IMR-90 (cell line): Measurements from ENCODE around the gene PDIA4. TPM values are rescaled to one million over a fixed set of nuclear protein-coding genes. Genes with fewer than 3 reads are reported as not detected.

Experiments used
- ATAC-seq: fragments of 200-7000 bp; cut with Tn5 transposase; 2 replicates; pipeline ENCODE4 v1.9.1; 2020; ENCODE audit warnings: low read depth, mild to moderate bottlenecking, moderate library complexity
- BruUV-seq: library from RNA; stranded (reverse); fragments of 400-500 nt; replicated peaks from 2 replicates; lab custom pipeline; 2021; lab: Mats Ljungman, UMichigan
- CTCF ChIA-PET: fragments of 300-600 bp; formaldehyde crosslinking; extraction: SDS; loops from one replicate; lab custom pipeline; 2021; ENCODE audit warnings: antibody characterized with exemption; lab: Yijun Ruan, JAX
- POLR2A ChIA-PET: fragments of 300-600 bp; sonication (Branson Sonifier 250); formaldehyde crosslinking; loops from one replicate; lab custom pipeline; 2022; ENCODE audit warnings: antibody characterized with exemption; ENCODE audit not compliant: unreplicated experiment; lab: Charles Lee
- DNase-seq: peaks from one replicate; pipeline ENCODE4 v3.0.0; 2013
- H2AFZ ChIP-seq: replicated peaks from 2 replicates; pipeline ENCODE3; 2013; ENCODE audit warnings: low read length, mild to moderate bottlenecking; ENCODE audit not compliant: poor library complexity
- H2AK5ac ChIP-seq: 2 replicates; pipeline ENCODE4 v1.6.1; 2013; ENCODE audit warnings: low read depth, low read length, inconsistent platforms
- H2AK9ac ChIP-seq: replicated peaks from 2 replicates; pipeline ENCODE3; 2013; ENCODE audit warnings: mild to moderate bottlenecking, low read depth, low read length, moderate library complexity; ENCODE audit not compliant: poor library complexity
- H2BK120ac ChIP-seq: 2 replicates; pipeline ENCODE4 v1.6.1; 2013; ENCODE audit warnings: low read depth, low read length, inconsistent platforms
- H2BK15ac ChIP-seq: 3 replicates; pipeline ENCODE4 v1.6.1; 2013; ENCODE audit warnings: low read depth, low read length, inconsistent platforms
- H2BK20ac ChIP-seq: 2 replicates; pipeline ENCODE4 v1.6.1; 2013; ENCODE audit warnings: low read depth, mild to moderate bottlenecking, inconsistent platforms, low read length, moderate library complexity
- H2BK5ac ChIP-seq: 2 replicates; pipeline ENCODE4 v1.6.1; 2013; ENCODE audit warnings: mild to moderate bottlenecking, low read depth, low read length, inconsistent platforms; ENCODE audit not compliant: poor library complexity, severe bottlenecking
- H3K14ac ChIP-seq: replicated peaks from 2 replicates; pipeline ENCODE4 v1.6.1; 2013; ENCODE audit warnings: low read depth, low read length, inconsistent platforms
- H3K18ac ChIP-seq: 2 replicates; pipeline ENCODE4 v1.6.1; 2013; ENCODE audit warnings: low read depth, low read length, control low read depth
- H3K23ac ChIP-seq: 2 replicates; pipeline ENCODE4 v1.6.1; 2013; ENCODE audit warnings: low read depth, low read length, inconsistent platforms
- H3K27ac ChIP-seq: 2 replicates; pipeline ENCODE4 v1.5.1; 2013; ENCODE audit warnings: mild to moderate bottlenecking, control low read depth, low read length; ENCODE audit not compliant: insufficient read depth
- H3K27me3 ChIP-seq: 2 replicates; pipeline ENCODE4 v1.6.1; 2013; ENCODE audit warnings: low read length; ENCODE audit not compliant: control insufficient read depth, insufficient read depth
- H3K36me3 ChIP-seq: 2 replicates; pipeline ENCODE4 v1.6.1; 2013; ENCODE audit warnings: low read length, mixed read lengths; ENCODE audit not compliant: control insufficient read depth, insufficient read depth
- H3K4ac ChIP-seq: 2 replicates; pipeline ENCODE4 v1.6.1; 2013; ENCODE audit warnings: low read depth, low read length, inconsistent platforms
- H3K4me1 ChIP-seq: 2 replicates; pipeline ENCODE4 v1.6.1; 2013; ENCODE audit warnings: low read length, mixed read lengths; ENCODE audit not compliant: control insufficient read depth, insufficient read depth
- H3K4me2 ChIP-seq: 2 replicates; pipeline ENCODE4 v1.6.1; 2013; ENCODE audit warnings: low read depth, mild to moderate bottlenecking, control low read depth, low read length, moderate library complexity
- H3K4me3 ChIP-seq: 2 replicates; pipeline ENCODE4 v1.5.1; 2013; ENCODE audit warnings: low read depth, mild to moderate bottlenecking, control low read depth, low read length, moderate library complexity; ENCODE audit not compliant: insufficient read depth
- H3K56ac ChIP-seq: 2 replicates; pipeline ENCODE4 v1.6.1; 2013; ENCODE audit warnings: low read length, inconsistent platforms; ENCODE audit not compliant: insufficient read depth; ENCODE audit errors: extremely low read depth
- H3K79me1 ChIP-seq, 2 experiments: 2 replicates each; pipeline ENCODE4 v1.6.1; 2013; ENCODE audit warnings: low read length in 2 of 2, inconsistent platforms in 1 of 2, low read depth in 1 of 2
- H3K9ac ChIP-seq: 2 replicates; pipeline ENCODE4 v1.6.1; 2013; ENCODE audit warnings: low read depth, low read length, control low read depth
- H3K9me1 ChIP-seq: 2 replicates; pipeline ENCODE4 v1.6.1; 2013; ENCODE audit warnings: low read length, inconsistent platforms; ENCODE audit not compliant: insufficient read depth
- H3K9me3 ChIP-seq: 2 replicates; pipeline ENCODE4 v1.6.1; 2013; ENCODE audit warnings: low read length; ENCODE audit not compliant: control insufficient read depth, insufficient read depth
- H4K20me1 ChIP-seq: 2 replicates; pipeline ENCODE4 v1.6.1; 2013; ENCODE audit warnings: low read length, inconsistent platforms; ENCODE audit not compliant: insufficient read depth
- H4K5ac ChIP-seq: 2 replicates; pipeline ENCODE4 v1.6.1; 2013; ENCODE audit warnings: mild to moderate bottlenecking, low read depth, low read length, control low read depth
- H4K8ac ChIP-seq, 2 experiments: 2 replicates each; pipeline ENCODE4 v1.6.1; 2013; ENCODE audit warnings: low read depth in 2 of 2, low read length in 2 of 2, control low read depth in 1 of 2, inconsistent platforms in 1 of 2
- H4K91ac ChIP-seq: 2 replicates; pipeline ENCODE4 v1.6.1; 2013; ENCODE audit warnings: low read depth, low read length, inconsistent platforms; ENCODE audit not compliant: insufficient read depth
- BHLHE40 ChIP-seq: fragments of 150-350 bp; IDR thresholded peaks from 2 replicates; pipeline ENCODE4 v1.6.1; 2016; ENCODE audit warnings: mild to moderate bottlenecking, low read depth, low read length
- CEBPB ChIP-seq: IDR thresholded peaks from 2 replicates; pipeline ENCODE4 v1.6.1; 2012; ENCODE audit warnings: low read depth, low read length, improper control_type of control experiment
- CHD1 ChIP-seq: IDR thresholded peaks from 2 replicates; pipeline ENCODE4 v1.6.1; 2012; ENCODE audit warnings: low read depth, low read length, improper control_type of control experiment
- CTCF ChIP-seq: conservative IDR thresholded peaks from 2 replicates; pipeline ENCODE4 v1.5.1; 2012; ENCODE audit warnings: mild to moderate bottlenecking, low read depth, low read length, improper control_type of control experiment
- MAFK ChIP-seq: IDR thresholded peaks from 2 replicates; pipeline ENCODE4 v1.6.1; 2012; ENCODE audit warnings: low read depth, low read length, improper control_type of control experiment
- MAZ ChIP-seq: IDR thresholded peaks from 2 replicates; pipeline ENCODE4 v1.6.1; 2012; ENCODE audit warnings: low read depth, mild to moderate bottlenecking, low read length, improper control_type of control experiment, moderate library complexity, borderline replicate concordance
- MXI1 ChIP-seq: IDR thresholded peaks from 2 replicates; pipeline ENCODE4 v1.6.1; 2012; ENCODE audit warnings: low read depth, mild to moderate bottlenecking, low read length, moderate library complexity, borderline replicate concordance
- NFE2L2 ChIP-seq: fragments of 150-350 bp; IDR thresholded peaks from 2 replicates; pipeline ENCODE4 v1.6.1; 2016; ENCODE audit warnings: low read depth, mild to moderate bottlenecking, low read length
- POLR2A ChIP-seq: IDR thresholded peaks from 2 replicates; pipeline ENCODE4 v1.6.1; 2012; ENCODE audit warnings: mild to moderate bottlenecking, low read depth, low read length
- RAD21 ChIP-seq: IDR thresholded peaks from 2 replicates; pipeline ENCODE4 v1.6.1; 2012; ENCODE audit warnings: low read length, improper control_type of control experiment
- RCOR1 ChIP-seq: IDR thresholded peaks from 2 replicates; pipeline ENCODE4 v1.6.1; 2012; ENCODE audit warnings: mild to moderate bottlenecking, low read length, improper control_type of control experiment; ENCODE audit not compliant: insufficient replicate concordance
- RFX5 ChIP-seq: IDR thresholded peaks from 2 replicates; pipeline ENCODE4 v1.8.0; 2012; ENCODE audit warnings: low read depth, mild to moderate bottlenecking, low read length, moderate library complexity
- WGBS, 2 experiments: methylation state at CpG; one replicate each; pipeline versions ENCODE4 v1.1.5 to v1.1.7; 2013; ENCODE audit warnings: missing lambda C conversion rate in 2 of 2; ENCODE audit not compliant: insufficient read length in 1 of 2; ENCODE audit errors: extremely low coverage in 2 of 2; 5-methylcytosine and 5-hydroxymethylcytosine counted together
- dilution Hi-C: fragments of 300-500 bp; cut with HindIII; formaldehyde crosslinking; loops from one replicate; pipeline ENCODE4 v1.14.3; 2018; ENCODE audit warnings: low sequenced_read_pairs; ENCODE audit not compliant: unreplicated experiment
- in situ Hi-C: fragments of 300-500 bp; cut with MboI; formaldehyde crosslinking; loops from 3 replicates; pipeline ENCODE4 v1.14.3; 2019; ENCODE audit warnings: low sequenced_read_pairs, inconsistent platforms, mixed read lengths
- intact Hi-C: fragments of 100-400 bp; cut with micrococcal nuclease; formaldehyde crosslinking; loops from 2 replicates; pipeline ENCODE4 v1.10.0; 2022
- polyA plus RNA-seq, 3 experiments: library from polyadenylated mRNA; depleted of rRNA; stranded (reverse); fragments of >200 nt; gene quantifications; 2 replicates each; pipeline ENCODE4 v1.2.3, GENCODE V29; 2012; ENCODE audit warnings: low replicate concordance in 1 of 3
- total RNA-seq: library from RNA; depleted of rRNA; stranded (reverse); fragments of >200 nt; gene quantifications from 2 replicates; pipeline ENCODE4 v1.2.3, GENCODE V29; 2012
- TF ChIP-seq, protein P1 (sequence below): fragments of 150-350 bp; IDR thresholded peaks from 2 replicates; pipeline ENCODE4 v1.6.1; 2017; ENCODE audit warnings: mild to moderate bottlenecking, antibody characterized with exemption, low read length, low read depth

The PDIA4 gene
- total and polyA plus RNA-seq, 2 of the 4 experiments (the other 2 are of a cell fraction): 241 to 304 TPM

- DNase-seq (no peak), ATAC-seq (no peak)
- TF ChIP-seq MXI1 (no peak), POLR2A (no peak), CTCF (no peak), NFE2L2 (no peak), CHD1 (no peak), RFX5 (no peak), CEBPB (no peak), RCOR1 (no peak), MAFK (no peak), RAD21 (no peak), MAZ (no peak), BHLHE40 (no peak)
- TF ChIP-seq, protein P1, sequence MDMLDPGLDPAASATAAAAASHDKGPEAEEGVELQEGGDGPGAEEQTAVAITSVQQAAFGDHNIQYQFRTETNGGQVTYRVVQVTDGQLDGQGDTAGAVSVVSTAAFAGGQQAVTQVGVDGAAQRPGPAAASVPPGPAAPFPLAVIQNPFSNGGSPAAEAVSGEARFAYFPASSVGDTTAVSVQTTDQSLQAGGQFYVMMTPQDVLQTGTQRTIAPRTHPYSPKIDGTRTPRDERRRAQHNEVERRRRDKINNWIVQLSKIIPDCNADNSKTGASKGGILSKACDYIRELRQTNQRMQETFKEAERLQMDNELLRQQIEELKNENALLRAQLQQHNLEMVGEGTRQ: no peak
- Histone ChIP-seq H3K79me1 (no peaks in the 10 kb centered on the region), H3K14ac (no peak overlapping the region), H2BK5ac (no peak overlapping the region), H3K27me3 (peaks cover 5% of the 10 kb centered on the region; the same call in 1 of the 2 replicates), H3K18ac (no peak overlapping the region), H3K4ac (no peak overlapping the region), H3K4me1 (no peaks in the 10 kb centered on the region), H2AK5ac (no peak overlapping the region), H3K56ac (no peak overlapping the region), H3K23ac (no peak overlapping the region), H2BK20ac (no peak overlapping the region), H3K4me3 (no peak overlapping the region), H2AK9ac (no peak overlapping the region), H3K27ac (no peak overlapping the region), H4K20me1 (no peaks in the 10 kb centered on the region), H4K8ac (no peak overlapping the region), H2BK120ac (no peak overlapping the region), H4K91ac (no peak overlapping the region), H3K4me2 (no peak overlapping the region), H4K5ac (no peak overlapping the region), H2AFZ (no peak overlapping the region), H3K36me3 (no peaks in the 10 kb centered on the region), H3K9me1 (no peaks in the 10 kb centered on the region), H3K9me3 (no peaks in the 10 kb centered on the region), H3K9ac (no peak overlapping the region), H2BK15ac (no peak overlapping the region)
- dilution Hi-C loops: no loop called here
- CTCF ChIA-PET: no interaction called here
- WGBS, 2 experiments: no CpG with 5 or more reads among the region's 10 CpGs
- in situ Hi-C loops: loop anchor here (25.0 kb wide), 1 partner anchor 692 kb away; no protein-coding TSS in a partner anchor
- POLR2A ChIA-PET: no interaction called here
- BruUV-seq: no TSS peak
- intact Hi-C loops: no loop called here
Observed at GRCh38 chr7:148954766-148955165, 73.5 kb downstream of the PDIA4 start.
